Adipocyte (in vitro differentiated cells): Measurements from ENCODE around the gene GJA3.

Experiments used
- DNase-seq: peaks from one replicate; pipeline ENCODE4 v3.0.0-alpha.2; 2015; ENCODE audit warnings: low read depth
- H3K27me3 ChIP-seq: replicated peaks from 2 replicates; pipeline ENCODE4 v1.7.0; 2013; ENCODE audit warnings: mild to moderate bottlenecking, low read length, moderate library complexity; ENCODE audit not compliant: control insufficient read depth, insufficient read depth
- H3K36me3 ChIP-seq: 2 replicates; pipeline ENCODE4 v1.7.0; 2013; ENCODE audit warnings: low read length, mild to moderate bottlenecking, moderate library complexity; ENCODE audit not compliant: control insufficient read depth, insufficient read depth, severe bottlenecking
- H3K4me1 ChIP-seq: 2 replicates; pipeline ENCODE4 v1.7.0; 2013; ENCODE audit warnings: mild to moderate bottlenecking, low read length, moderate library complexity; ENCODE audit not compliant: control insufficient read depth, insufficient read depth
- H3K4me3 ChIP-seq: 2 replicates; pipeline ENCODE4 v1.7.0; 2013; ENCODE audit warnings: mild to moderate bottlenecking, low read length, moderate library complexity
- H3K9ac ChIP-seq: 2 replicates; pipeline ENCODE4 v1.7.0; 2013; ENCODE audit warnings: mild to moderate bottlenecking, low read length, moderate library complexity
- H3K9me3 ChIP-seq: 2 replicates; pipeline ENCODE4 v1.7.0; 2013; ENCODE audit warnings: mild to moderate bottlenecking, low read length, moderate library complexity; ENCODE audit not compliant: control insufficient read depth

The GJA3 gene

GRCh38 chr13:20131057-20131832, 29.6 kb downstream of the GJA3 start:
- H3K9me3 ChIP-seq, result no peaks in the 10 kb centered on the region
- peaks cover 3% of the 10 kb centered on the region for H3K27me3 ChIP-seq
- no peak overlapping the region for H3K4me3 ChIP-seq
- no peak overlapping the region for H3K9ac ChIP-seq
- no peak for DNase-seq
- peaks cover 4% of the 10 kb centered on the region for H3K4me1 ChIP-seq
- H3K36me3 ChIP-seq, result no peaks in the 10 kb centered on the region

- no peak overlapping the region for H3K4me3 ChIP-seq
- peaks cover 3% of the 10 kb centered on the region for H3K27me3 ChIP-seq
Observed at GRCh38 chr13:20130652-20131051, 30.2 kb downstream of the GJA3 start.

GRCh38 chr13:20130012-20130411, 30.8 kb downstream of the GJA3 start:
- Histone ChIP-seq H3K27me3 (peaks cover 3% of the 10 kb centered on the region), H3K4me1 (peaks cover 14% of the 10 kb centered on the region), H3K9ac (no peak overlapping the region), H3K9me3 (no peaks in the 10 kb centered on the region), H3K4me3 (no peak overlapping the region), H3K36me3 (no peaks in the 10 kb centered on the region)
- DNase-seq, result no peak

More at GRCh38 chr13:20130652-20131051, 30.2 kb downstream of the GJA3 start:
- DNase-seq, result no peak
- no peaks in the 10 kb centered on the region for H3K9me3 ChIP-seq
- H3K9ac ChIP-seq, result no peak overlapping the region
- peaks cover 8% of the 10 kb centered on the region for H3K4me1 ChIP-seq
- H3K36me3 ChIP-seq, result no peaks in the 10 kb centered on the region

GRCh38 chr13:20129076-20129475, 31.8 kb downstream of the GJA3 start:
- Histone ChIP-seq H3K9me3 (no peaks in the 10 kb centered on the region), H3K36me3 (no peaks in the 10 kb centered on the region), H3K4me1 (peaks cover 21% of the 10 kb centered on the region), H3K4me3 (no peak overlapping the region), H3K9ac (no peak overlapping the region), H3K27me3 (peaks cover 3% of the 10 kb centered on the region)
- DNase-seq, result no peak

DNA sequence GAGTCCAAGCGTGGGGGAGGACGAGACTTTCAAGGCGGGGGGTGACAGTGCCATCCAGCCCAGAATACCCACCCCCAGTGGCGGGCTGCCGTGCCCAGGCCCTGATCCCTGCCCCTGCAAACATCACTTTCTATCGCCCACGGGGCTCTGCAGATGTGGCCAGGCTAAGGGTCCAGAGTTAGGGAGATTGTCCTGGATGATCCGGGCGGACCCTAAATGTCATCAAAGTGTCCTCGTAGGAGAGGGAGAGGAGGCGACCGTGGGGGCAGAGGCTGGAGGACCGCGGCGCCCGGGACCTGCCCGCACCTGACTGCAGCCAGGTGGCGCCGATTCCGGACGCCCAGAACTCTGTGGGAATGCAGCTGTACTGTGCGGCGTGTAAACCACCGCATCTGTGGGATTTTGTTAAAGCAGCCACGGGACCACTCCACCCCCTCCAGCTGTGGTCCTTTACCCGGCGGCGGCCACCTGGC, 32.4 kb downstream of the GJA3 start:
- H3K27me3 ChIP-seq, result peaks cover 3% of the 10 kb centered on the region
- DNase-seq, result no peak
- no peaks in the 10 kb centered on the region for H3K36me3 ChIP-seq
- peaks cover 23% of the 10 kb centered on the region for H3K4me1 ChIP-seq
- no peaks in the 10 kb centered on the region for H3K9me3 ChIP-seq
- H3K9ac ChIP-seq, result peak overlapping the region; percentile 87
- peak overlapping the region; percentile 80 for H3K4me3 ChIP-seq

GRCh38 chr13:20127562-20128458, 33.0 kb downstream of the GJA3 start:
- DNase-seq, result peak; percentile 35
- no peaks in the 10 kb centered on the region for H3K9me3 ChIP-seq
- H3K27me3 ChIP-seq, result peaks cover under 1% of the 10 kb centered on the region

GRCh38 chr13:20127262-20127561, 33.6 kb downstream of the GJA3 start:
- peaks cover 27% of the 10 kb centered on the region for H3K4me1 ChIP-seq
- DNase-seq, result no peak
- no peaks in the 10 kb centered on the region for H3K36me3 ChIP-seq
- H3K4me3 ChIP-seq, result peak overlapping the region; percentile 80
- H3K27me3 ChIP-seq, result no peaks in the 10 kb centered on the region
- no peaks in the 10 kb centered on the region for H3K9me3 ChIP-seq
- peak overlapping the region; percentile 87 for H3K9ac ChIP-seq

More at GRCh38 chr13:20127562-20128458, 33.0 kb downstream of the GJA3 start:
- peak overlapping the region; percentile 87 for H3K9ac ChIP-seq
- peaks cover 27% of the 10 kb centered on the region for H3K4me1 ChIP-seq
- peak overlapping the region; percentile 80 for H3K4me3 ChIP-seq
- H3K36me3 ChIP-seq, result no peaks in the 10 kb centered on the region

GRCh38 chr13:20126541-20127261, 34.2 kb downstream of the GJA3 start:
- H3K4me3 ChIP-seq, result no peak overlapping the region
- peaks cover 27% of the 10 kb centered on the region for H3K4me1 ChIP-seq
- no peak for DNase-seq
- H3K36me3 ChIP-seq, result no peaks in the 10 kb centered on the region
- H3K9me3 ChIP-seq, result no peaks in the 10 kb centered on the region
- H3K9ac ChIP-seq, result no peak overlapping the region
- no peaks in the 10 kb centered on the region for H3K27me3 ChIP-seq

DNA sequence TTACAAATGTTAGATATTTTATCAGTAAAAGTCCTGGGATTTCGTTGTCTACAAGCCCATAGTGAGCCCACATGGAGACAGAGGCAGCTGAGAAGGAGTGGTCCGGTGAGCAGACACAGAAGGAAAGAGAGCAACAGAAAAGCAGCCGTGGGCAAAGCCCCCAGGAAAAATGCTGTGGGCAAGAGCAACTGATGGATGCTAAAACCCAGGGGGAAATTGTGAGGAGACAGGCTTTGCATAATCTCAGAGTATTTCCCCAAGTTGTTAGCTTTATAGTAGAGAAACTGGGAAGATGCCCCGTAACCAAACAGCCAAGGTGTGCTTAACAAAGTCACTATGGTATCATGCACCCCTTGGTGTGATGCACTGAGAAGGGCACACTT, 35.1 kb downstream of the GJA3 start:
- Histone ChIP-seq H3K4me1 (peaks cover 30% of the 10 kb centered on the region), H3K27me3 (no peaks in the 10 kb centered on the region), H3K9ac (no peak overlapping the region), H3K4me3 (no peak overlapping the region), H3K9me3 (no peaks in the 10 kb centered on the region), H3K36me3 (no peaks in the 10 kb centered on the region)
- DNase-seq, result no peak

DNA sequence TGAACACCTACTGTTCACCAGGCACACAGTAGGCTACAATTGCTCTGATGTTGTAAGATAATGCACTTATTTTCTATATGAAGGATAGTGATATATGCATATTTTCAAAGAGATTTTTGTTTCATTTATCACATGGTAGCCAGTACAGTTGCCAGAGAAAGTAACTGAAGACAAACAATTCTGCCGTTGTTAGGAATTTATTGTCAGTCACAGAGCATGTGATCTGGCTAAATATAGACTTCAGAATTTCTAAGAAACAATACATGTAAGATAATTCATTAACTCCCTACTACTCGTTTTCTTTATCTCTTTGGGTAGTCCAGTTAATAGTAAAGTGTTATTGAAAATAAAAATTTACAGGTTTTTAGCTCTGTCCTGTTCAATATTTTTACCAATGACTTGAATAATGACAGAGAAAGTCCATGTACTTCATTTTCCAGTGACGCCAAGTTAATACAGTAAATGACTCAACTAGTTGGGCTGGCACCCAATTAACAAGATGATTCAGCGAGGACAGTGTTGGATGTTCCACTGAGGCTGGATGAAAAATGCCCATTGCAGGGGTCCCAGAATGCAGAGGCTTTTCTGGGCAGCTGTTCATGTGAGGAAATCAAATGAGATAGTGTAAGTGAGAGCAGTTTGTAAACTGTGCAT, 35.6 kb downstream of the GJA3 start:
- Histone ChIP-seq H3K9ac (no peak overlapping the region), H3K4me1 (peaks cover 32% of the 10 kb centered on the region), H3K36me3 (no peaks in the 10 kb centered on the region), H3K27me3 (no peaks in the 10 kb centered on the region), H3K4me3 (peak overlapping the region; percentile 55), H3K9me3 (no peaks in the 10 kb centered on the region)
- peak; percentile 24 for DNase-seq
